ENCODE data around the gene CD320. TPM values are rescaled to one million over a fixed set of nuclear protein-coding genes. Genes with fewer than 3 reads are reported as not detected.

The CD320 gene
- total and polyA plus RNA-seq, 2 of the 8 experiments (the other 6 are each of a cell fraction or from before 2014, with no cell fraction given) = 80.4 to 157 TPM

DNA sequence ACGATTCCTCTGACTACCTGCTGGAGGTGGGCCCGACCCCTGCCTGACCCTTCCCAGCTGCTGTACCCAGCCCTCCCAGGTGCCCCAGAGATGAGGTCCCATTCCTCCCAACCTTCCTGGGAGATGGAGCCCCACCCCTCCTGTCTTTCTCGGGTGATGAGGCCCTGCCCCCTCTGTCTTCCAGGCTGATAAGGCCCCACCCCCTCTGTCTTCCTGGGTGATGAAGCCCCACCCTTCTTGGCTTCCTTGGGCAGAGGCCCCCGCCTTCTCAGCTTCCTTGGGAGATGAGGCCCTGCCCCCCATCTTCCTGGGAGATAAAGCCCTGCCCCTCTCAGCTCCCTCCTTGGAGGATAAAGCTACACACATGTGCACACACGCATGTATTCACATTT, 51.1 kb downstream of the CD320 start (continued):
- TF ChIP-seq HDAC6 (IDR thresholded peaks at IDR 0.05; ENCODE audit: low read depth, low read length) (no peak), SP2 (IDR thresholded peaks at IDR 0.05; ENCODE audit: low read length) (no peak)

Data from H1 (cell line).